Cardiac fibroblast (primary cell): ENCODE results near the gene CFAP74.
A peak's percentile ranks its signal among the peaks of the same experiment; 100 is the strongest.

Experiments
- DNase-seq, 2 donors: peaks; one replicate each; pipeline versions ENCODE4 v3.0.0 to v3.0.0-alpha.2; 2010; ENCODE audit warnings: low read depth in 2 of 2
- H3K4me3 ChIP-seq, 2 donors: replicated peaks in 1 of 2; 1 replicate in 1 of 2; 2 replicates in 1 of 2; pipeline ENCODE4 v1.5.1; 2011; ENCODE audit warnings: low read depth in 2 of 2, low read length in 2 of 2, mild to moderate bottlenecking in 2 of 2, moderate library complexity in 1 of 2
- CTCF ChIP-seq: IDR thresholded peaks from one replicate; pipeline ENCODE4 v1.5.1; 2011; ENCODE audit warnings: low read depth, mild to moderate bottlenecking, low read length, inconsistent platforms

The CFAP74 gene

GRCh38 chr1:1962752-1963151 is 40.8 kb downstream of the CFAP74 start:
- no peak overlapping the region for H3K4me3 ChIP-seq
- no peak for DNase-seq
- TF ChIP-seq CTCF: no peak

- no peak for TF ChIP-seq CTCF
- no peak overlapping the region for H3K4me3 ChIP-seq
- peak; percentile 63 to 85 for DNase-seq
Measured at GRCh38 chr1:1960480-1961196, 42.9 kb downstream of the CFAP74 start.

- DNase-seq: peak; percentile 77 to 87
- no peak overlapping the region for H3K4me3 ChIP-seq
- peak; percentile 79 for TF ChIP-seq CTCF
Measured at GRCh38 chr1:1959840-1960479, 43.6 kb downstream of the CFAP74 start.

- no peak for DNase-seq
- no peak for TF ChIP-seq CTCF
- H3K4me3 ChIP-seq: no peak overlapping the region
Measured at GRCh38 chr1:1959459-1959839, 44.1 kb downstream of the CFAP74 start.

GRCh38 chr1:1958071-1958541 is 45.5 kb downstream of the CFAP74 start:
- DNase-seq: no peak
- no peak for TF ChIP-seq CTCF
- H3K4me3 ChIP-seq: no peak overlapping the region

- H3K4me3 ChIP-seq: no peak overlapping the region
- TF ChIP-seq CTCF: no peak
- DNase-seq: no peak
Measured at GRCh38 chr1:1957533-1957961, 46.0 kb downstream of the CFAP74 start.
